ENCODE measurements around the gene DDOST.

- no peak for TF ChIP-seq EZH2 (IDR thresholded peaks at IDR 0.05; ENCODE audit: low read length)
- TF ChIP-seq, protein P1, sequence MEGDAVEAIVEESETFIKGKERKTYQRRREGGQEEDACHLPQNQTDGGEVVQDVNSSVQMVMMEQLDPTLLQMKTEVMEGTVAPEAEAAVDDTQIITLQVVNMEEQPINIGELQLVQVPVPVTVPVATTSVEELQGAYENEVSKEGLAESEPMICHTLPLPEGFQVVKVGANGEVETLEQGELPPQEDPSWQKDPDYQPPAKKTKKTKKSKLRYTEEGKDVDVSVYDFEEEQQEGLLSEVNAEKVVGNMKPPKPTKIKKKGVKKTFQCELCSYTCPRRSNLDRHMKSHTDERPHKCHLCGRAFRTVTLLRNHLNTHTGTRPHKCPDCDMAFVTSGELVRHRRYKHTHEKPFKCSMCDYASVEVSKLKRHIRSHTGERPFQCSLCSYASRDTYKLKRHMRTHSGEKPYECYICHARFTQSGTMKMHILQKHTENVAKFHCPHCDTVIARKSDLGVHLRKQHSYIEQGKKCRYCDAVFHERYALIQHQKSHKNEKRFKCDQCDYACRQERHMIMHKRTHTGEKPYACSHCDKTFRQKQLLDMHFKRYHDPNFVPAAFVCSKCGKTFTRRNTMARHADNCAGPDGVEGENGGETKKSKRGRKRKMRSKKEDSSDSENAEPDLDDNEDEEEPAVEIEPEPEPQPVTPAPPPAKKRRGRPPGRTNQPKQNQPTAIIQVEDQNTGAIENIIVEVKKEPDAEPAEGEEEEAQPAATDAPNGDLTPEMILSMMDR (optimal IDR thresholded peaks at IDR 0.05 in 1 of 3, IDR thresholded peaks at IDR 0.05 in 1 of 3, conservative IDR thresholded peaks at IDR 0.05 in 1 of 3; ENCODE audit: extremely low read depth in 1 of 3, insufficient read depth in 2 of 3, low read length in 3 of 3) = no peak
Observed at GRCh38 chr1:20703124-20703756, 42.1 kb upstream of the DDOST start.

All from keratinocyte (primary cell).